ENCODE results near the gene IL4I1. TPM values are rescaled to one million over a fixed set of nuclear protein-coding genes. Genes with fewer than 3 reads are reported as not detected.
A peak's percentile ranks its signal among the peaks of the same experiment; 100 is the strongest.
"Not testable (repeated sequence)": the region's sequence is repeated elsewhere in the genome, so short reads cannot be mapped to it uniquely, and the experiment has no call there.

The IL4I1 gene, protein sequence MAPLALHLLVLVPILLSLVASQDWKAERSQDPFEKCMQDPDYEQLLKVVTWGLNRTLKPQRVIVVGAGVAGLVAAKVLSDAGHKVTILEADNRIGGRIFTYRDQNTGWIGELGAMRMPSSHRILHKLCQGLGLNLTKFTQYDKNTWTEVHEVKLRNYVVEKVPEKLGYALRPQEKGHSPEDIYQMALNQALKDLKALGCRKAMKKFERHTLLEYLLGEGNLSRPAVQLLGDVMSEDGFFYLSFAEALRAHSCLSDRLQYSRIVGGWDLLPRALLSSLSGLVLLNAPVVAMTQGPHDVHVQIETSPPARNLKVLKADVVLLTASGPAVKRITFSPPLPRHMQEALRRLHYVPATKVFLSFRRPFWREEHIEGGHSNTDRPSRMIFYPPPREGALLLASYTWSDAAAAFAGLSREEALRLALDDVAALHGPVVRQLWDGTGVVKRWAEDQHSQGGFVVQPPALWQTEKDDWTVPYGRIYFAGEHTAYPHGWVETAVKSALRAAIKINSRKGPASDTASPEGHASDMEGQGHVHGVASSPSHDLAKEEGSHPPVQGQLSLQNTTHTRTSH
- under 1 TPM; 0.34 to 0.38 TPM for total RNA-seq
- long read RNA-seq, result 0 reads

DNA sequence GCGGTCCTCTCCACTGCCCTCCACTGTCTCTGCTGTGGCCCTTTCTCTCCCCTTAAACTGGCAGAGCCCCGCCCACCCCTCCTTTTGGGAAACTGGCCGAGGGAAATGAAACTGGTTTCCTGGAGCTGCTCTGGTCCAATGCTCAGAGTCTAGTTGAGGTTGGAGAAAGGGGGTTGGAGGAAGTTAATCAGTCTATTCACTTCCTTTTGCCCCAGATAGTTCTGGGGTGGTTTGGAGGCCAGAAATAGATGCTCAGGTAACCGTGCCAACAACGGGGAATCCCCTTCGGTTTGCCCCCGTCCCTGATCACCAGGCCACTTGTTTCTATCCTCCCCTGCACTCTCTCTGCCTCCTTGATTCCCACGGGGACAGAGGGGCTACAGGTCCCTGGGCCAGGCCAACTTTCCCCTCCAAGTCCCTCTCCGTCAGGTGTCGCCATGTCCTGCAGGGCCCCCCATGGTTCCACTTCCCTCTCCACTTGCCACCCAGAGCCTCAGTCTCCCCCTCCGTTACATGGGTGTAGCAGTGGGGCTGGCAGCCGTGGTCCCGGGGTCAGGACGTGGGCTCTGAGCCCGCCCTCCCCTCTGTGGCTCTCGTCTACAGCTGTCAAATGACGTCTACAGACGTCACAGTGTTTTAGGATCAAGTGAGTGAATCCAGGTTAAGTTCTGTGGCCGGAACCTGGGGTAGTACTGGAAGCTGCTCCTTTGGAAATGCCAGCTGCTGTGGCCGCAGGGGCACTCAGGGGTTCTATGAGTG, at the start of gene IL4I1:
Gene IL4I1, minus strand, starts transcription at position 25 of the 759 bp plus-strand sequence. CDS start 727 bp downstream, outside the sequence.
- peak; percentile 45 to 49 for ATAC-seq
- DNase-seq, result no peak
- intact Hi-C loops (cut with DNase I), result no loop called here

DNA sequence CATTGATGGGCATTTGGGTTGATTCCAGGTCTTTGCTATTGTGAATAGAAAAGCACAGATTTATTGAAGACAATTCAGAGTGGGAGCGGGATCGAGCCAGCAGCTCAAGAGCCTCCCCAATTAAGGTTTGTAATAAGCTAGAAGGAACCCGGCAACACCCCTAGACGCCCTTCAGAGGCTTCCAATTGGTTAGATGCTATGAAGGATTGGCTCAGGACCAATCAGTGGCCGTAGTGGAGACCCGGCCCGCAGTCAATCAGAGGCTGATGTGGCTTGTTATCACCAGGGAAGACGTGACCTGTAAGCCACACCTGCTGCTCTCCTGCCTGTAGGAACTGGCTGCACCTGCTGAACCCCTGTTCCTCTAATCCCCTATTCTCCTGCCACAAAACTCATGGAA, 49.7 kb upstream of the IL4I1 start:
- no peak for ATAC-seq
- intact Hi-C loops (cut with DNase I), result no loop called here
- no peak for DNase-seq

DNA sequence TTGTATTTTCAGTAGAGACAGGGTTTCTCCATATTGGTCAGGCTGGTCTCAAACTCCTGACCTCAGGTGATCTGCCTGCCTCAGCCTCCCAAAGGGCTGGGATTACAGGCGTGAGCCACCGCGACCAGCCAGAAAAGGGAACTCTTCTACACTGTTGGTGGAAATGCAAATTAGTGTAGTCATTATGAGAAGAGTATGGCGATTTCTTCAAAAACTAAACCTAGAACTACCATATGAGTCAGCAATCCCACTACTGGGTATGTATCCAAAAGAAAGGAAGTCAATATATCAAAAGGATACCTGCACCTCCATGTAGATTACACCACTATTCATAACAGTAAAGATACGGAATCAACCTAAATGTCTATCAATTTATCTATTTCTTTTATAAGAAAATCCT, 47.9 kb upstream of the IL4I1 start:
- ATAC-seq; DNase-seq; intact Hi-C loops (cut with DNase I): not testable (repeated sequence)

DNA sequence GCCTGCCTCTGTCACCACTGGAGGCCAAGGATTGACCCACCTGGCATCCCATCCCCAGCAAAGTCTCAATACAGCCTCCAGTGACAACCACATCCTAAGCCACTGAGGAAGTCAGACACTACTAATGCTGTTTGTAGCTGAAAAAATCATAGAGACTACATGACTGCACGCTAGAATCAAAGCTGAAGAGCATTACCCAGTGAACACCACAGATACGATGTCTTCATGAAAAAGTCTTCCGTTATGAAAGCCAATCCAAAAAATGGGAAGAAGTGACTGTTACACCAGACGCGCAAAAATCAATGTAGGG, 43.8 kb upstream of the IL4I1 start:
- no peak for DNase-seq
- intact Hi-C loops (cut with DNase I), result no loop called here
- ATAC-seq, result no peak

DNA sequence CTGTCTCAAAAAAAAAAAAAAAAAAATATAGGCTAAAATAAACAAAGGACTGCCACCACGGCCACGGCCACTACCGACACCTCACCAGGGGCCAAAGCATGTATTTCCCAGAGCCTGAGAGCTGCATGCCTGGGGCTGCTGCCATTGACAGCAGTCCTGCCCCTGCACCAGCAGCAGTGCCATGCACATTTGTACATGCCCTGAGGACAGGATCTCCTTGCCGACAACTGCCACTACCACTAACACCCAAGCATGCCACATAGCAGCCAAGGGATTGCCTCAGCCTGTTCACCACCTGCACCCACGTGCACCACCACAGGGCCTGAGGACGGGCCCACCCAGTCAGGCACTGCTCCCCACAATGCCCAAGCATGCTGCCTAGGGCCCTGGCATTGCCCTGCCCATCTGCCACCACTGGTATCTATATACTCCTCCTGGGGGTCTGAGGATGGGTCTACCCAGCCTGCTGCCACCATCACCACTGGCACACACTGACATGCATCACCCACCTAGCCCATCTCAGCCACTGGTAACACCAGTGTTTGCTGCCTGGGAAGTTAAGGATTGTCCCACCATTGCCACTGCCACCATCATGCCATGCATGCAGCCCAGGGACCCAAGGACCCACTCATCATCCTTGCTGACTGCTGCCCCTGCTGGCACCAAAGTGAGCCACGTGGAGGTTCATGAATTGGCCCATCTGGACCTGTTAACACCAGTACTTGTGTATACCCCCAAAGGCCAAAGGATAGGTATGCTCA, 43.2 kb upstream of the IL4I1 start:
- ATAC-seq (no peak), DNase-seq (no peak)
- intact Hi-C loops (cut with DNase I), result no loop called here

DNA sequence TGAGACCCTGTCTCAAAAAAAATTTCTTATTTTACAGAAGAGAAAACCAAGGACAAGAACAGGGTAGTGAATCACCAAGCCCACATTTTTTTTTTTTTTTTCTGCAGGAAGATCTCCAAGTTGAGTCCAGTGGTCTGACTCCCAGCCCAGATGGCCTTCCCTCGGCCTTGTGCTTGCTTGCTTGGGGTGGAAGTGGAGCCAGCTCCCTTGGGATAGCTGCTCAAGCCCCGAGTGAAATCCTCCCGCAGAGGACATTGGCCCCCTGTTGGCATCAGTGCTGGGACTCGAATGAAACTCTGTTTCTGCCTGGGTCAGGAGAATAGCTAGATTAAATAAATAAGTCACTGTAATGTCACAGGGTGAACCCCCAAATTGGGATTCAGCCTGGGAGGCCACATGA, 42.0 kb upstream of the IL4I1 start:
- ATAC-seq (no peak), DNase-seq (no peak)
- intact Hi-C loops (cut with DNase I), result no loop called here

DNA sequence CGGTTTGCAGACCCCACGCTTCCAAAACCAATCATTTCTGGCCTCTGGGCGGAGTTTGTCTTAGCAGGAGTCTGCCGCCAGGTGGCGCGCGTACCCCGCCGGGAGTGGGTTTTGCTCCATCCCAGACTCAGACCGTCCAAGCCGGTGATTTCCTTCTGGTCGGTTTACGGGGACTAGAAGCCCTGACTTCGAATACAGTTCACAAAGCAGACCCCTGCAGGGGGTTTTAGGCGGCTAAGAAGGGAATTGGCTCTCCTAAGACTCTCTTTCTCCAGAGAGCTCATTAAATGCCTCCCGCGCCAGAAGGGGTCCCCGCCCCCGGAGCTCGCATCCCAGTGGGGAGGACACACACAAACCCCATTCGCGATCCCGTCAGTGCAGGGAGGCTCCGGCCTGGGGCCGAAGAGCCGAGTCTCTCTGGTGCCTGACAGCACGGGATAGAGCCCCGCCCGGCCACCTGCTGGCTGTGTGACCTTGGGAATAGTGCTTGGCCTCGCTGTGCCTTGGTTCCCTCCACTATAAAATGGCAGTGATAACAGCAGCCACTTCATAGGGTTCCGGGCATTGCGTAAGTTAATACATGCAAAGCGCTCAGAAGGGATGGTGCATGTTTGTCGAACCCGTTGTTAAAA, 41.2 kb upstream of the IL4I1 start:
- peak; percentile 82 for DNase-seq
- ATAC-seq, result peak; percentile 92
- intact Hi-C loops (cut with DNase I), result loop anchor here (1.0 to 2.0 kb wide), 2 partner anchors 45 kb away; no protein-coding TSS in a partner anchor

DNA sequence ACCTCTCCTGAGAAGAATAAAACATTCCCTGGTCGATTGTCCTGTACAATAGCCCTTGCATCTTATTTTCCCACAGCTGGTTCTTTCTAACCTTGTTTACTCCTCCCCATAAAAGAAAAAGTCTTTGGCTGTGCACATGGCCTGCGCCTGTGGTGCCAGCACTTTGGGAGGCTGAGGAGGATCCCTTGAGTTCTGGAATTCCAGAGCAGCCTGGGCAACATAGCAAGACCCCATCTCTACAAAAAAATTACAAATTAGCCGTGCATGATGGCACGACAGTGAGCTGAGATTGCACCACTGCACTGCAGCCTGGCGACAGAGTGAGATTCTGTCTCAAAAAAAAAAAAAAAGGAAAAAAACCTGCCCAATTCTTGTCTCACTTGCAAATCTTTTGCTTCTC, 39.9 kb upstream of the IL4I1 start:
- intact Hi-C loops (cut with DNase I), result loop anchor here in 1 of 2 donors (2.0 kb wide), 1 partner anchor 46 kb away; no protein-coding TSS in a partner anchor
- DNase-seq (no peak), ATAC-seq (no peak)

DNA sequence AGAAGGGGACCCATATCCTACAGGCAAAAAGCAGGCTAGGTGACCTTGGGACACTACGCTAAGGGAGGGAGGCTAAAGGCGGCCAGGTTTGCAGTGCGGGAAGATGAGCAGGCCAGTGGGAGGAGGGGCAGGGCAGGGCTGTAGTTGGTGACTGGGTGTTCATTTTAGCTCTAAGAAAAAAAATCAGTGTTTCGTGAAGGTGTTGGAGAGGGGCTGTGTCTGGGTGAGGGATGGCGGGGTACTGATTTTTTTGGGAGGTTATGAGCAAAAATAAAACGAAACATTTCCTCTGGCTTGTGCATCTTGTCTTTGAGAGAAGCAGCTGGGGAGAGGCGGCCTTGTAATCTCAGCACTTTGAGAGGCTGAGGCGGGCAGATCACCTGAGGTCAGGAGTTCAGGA, 37.0 kb upstream of the IL4I1 start:
- ATAC-seq (no peak), DNase-seq (no peak)
- intact Hi-C loops (cut with DNase I), result no loop called here

DNA sequence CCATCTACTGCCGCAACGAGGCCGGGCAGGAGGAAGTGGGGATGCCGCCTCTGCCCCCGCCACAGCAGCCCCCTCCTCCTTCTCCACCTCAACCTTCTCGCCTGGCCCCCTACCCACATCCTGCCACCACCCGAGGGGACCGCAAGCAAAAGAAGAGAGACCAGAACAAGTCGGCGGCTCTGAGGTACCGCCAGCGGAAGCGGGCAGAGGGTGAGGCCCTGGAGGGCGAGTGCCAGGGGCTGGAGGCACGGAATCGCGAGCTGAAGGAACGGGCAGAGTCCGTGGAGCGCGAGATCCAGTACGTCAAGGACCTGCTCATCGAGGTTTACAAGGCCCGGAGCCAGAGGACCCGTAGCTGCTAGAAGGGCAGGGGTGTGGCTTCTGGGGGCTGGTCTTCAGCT, 36.0 kb upstream of the IL4I1 start:
- no peak for ATAC-seq
- intact Hi-C loops (cut with DNase I), result no loop called here
- DNase-seq, result no peak

DNA sequence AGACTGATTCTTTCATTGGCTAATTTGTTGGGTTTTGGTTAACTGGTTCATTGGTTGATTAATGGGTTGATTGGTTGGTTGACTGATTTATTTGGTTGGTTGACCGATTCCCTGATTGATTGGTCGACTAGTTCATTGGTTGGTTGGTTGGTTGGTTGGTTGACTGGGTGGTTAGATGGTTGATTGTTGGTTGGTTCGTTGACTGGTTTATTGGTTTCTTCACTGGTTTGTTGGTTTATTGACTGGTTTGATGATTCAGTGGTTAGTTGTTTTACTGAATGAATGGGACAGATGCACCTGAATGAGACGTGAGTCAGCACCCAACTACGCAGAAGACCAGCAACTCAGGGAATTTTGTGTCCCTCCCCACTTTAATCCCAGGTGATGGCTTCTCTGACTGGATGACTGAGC, 35.4 kb upstream of the IL4I1 start:
- ATAC-seq, result no peak
- intact Hi-C loops (cut with DNase I), result no loop called here
- no peak for DNase-seq

DNA sequence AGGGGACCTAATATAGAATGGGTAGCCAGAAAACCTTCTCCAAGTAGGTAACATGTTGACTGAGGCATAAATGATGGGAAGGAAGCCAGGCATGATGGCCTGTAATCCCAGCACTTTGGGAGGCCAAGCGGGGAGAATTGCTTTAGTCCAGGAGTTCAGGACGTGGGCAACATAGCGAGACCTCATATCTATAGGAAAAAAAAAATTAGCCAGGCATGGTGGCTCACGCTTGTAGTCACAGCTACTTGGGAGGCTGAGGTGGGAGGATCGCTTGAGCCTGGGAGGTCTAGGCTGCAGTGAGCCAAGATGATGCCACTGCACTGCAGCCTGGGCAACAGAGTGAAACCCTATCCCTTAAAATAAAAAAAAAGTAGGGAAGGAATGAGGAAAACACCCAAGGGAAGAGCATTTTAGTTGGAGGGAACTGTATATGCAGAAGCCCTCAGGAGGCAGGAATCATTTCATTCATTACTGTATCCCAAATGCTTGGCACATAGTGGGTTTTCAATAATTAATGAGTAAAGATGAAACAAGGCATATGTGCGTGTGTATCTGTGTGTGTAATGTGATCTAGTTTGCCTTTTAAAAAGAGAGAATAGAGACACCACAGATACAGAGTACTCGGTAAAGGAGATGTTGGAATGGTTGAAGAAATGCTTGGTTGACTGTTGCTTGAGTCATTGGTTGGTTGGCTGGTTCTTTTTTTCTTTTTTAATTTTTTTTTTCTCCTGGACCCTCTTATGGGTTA, 34.8 kb upstream of the IL4I1 start:
- intact Hi-C loops (cut with DNase I), result no loop called here

DNA sequence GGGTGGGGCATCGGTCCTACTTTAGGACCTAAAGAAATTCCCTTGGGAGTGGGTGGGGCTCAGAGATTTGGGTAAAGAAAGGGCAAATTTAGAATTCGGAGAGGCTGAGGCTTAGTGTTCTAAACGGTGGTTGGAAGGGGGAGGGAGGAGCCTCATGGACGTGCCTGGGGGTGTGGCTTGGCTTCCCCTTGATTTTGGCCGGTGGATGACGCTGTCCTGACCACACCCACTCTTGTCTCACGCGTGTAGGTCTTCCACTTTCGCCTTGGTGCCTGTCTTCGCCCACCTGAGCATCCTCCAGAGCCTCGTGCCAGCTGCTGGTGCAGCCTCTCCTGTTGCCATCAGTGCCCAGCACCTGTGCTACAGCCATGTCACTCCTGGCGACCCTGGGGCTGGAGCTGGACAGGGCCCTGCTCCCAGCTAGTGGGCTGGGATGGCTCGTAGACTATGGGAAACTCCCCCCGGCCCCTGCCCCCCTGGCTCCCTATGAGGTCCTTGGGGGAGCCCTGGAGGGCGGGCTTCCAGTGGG, 33.9 kb upstream of the IL4I1 start:
- intact Hi-C loops (cut with DNase I), result no loop called here
- ATAC-seq (peak in 1 of 2 donors; percentile 7), DNase-seq (peak; percentile 68)

More for the DNA sequence above, 34.8 kb upstream of the IL4I1 start:
- no peak for DNase-seq
- no peak for ATAC-seq

DNA sequence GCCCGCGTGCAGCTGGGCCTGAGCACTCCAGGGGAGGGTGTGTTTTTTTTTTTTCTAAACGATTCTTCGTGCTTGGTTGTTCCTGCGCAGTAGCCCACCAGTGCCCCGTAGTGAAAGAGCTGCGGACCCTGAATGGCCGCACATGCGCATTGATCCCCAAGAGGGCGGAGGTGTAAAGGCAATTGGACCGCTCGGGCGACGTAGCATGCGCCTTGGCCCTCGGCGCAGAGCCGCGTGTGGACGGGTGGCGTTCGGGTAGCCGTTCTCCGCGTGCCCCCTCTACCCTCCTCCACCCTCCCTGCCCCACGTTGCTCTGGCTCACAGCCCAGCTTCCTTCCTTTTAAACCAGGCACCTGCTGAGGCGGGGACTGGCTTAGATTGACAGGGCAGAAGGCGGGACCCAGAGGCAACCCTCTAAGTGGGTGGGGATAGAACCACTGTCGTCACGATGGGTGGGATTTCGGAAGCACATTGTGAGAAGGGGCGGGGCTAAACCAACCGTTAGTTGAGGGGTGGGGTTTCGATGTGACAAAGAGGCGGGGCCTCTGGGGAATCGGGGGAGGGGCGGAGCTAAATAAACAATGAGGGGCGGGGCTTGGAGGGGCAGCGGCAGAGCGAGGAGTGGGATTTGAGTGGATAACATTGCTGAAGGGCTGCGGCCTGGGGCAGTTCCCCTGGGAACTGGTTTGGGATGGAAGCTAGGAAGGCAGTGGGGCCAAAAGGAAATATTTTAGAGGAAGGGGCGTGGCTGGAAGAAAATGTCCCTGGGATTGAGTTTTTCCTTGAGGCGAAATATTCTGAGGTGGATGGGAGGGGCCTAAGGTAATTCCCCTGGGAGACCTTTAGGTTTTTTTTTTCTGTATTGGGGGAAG, 33.2 kb upstream of the IL4I1 start:
- intact Hi-C loops (cut with DNase I), result no loop called here
- ATAC-seq, result peak; percentile 91 to 94
- peak; percentile 96 for DNase-seq

DNA sequence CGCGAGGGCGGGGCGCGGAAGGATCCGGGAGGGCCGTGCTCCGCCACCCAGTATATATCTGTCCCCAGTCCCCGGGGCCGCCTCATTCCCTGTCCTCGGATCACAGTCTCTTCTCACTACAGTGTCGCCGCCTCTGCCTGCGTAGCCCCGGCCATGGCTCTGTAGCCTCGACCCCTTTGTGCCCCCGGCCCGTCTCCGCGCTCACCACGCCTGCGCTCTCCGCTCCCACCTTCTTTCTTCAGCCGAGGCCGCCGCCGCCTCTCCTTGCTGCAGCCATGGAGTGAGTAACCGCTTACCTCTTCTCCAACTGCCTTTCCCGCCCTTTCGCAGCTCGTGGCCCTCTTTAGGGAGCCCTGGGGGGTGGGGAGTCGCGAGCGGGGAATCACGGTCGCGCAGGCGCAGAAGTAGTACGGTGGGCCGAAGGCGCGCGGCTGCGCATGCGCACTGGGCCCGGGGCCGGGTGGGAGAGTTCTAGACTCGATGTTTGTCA, 32.5 kb upstream of the IL4I1 start, which contains the start of the genes ATF5 and NUP62:
Gene ATF5, plus strand, starts transcription at position 85 of the 490 bp plus-strand sequence. CDS start 1,646 bp downstream, outside the sequence.
Gene NUP62, minus strand, starts transcription at position 384 of the 490 bp plus-strand sequence. CDS start 19,697 bp downstream, outside the sequence.
- DNase-seq (peak; percentile 93), ATAC-seq (peak; percentile 79)
- intact Hi-C loops (cut with DNase I), result no loop called here

DNA sequence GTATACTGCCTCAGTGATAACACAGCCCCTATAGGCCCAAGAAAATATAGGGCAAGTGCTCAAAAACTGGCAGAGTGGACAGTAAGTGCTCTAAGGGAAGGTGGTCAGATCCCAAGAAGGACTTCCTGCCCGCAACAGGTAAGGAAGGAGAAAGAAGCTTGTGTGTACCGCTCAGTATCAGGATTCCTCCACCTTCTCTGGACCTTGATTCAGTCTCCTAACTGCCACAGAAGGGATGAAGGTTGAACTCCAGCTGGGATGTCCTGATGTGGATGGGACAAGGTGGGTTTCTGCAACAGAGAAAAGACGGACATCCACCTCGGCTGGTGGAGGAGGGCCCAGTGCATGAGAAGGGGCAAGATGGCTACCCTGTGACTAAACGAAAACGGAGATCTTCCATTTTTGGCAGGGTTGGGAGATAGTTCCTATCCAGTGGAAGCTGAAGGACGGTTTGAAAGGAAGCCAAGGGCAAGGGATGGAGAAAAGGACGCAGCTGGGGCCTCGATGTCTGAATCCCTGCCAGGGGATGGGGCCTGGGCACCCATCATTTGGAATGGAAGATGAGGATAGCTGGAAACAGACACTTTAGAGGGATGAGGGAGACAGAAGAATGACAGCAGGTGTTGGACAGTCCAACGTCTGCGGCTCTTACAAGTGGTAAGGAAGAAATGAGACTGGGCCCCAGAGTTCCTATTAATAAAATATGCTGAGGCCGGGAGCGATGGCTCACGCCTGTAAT, 31.0 kb upstream of the IL4I1 start:
- intact Hi-C loops (cut with DNase I), result no loop called here
- DNase-seq (no peak), ATAC-seq (no peak)

Data from left cardiac atrium (tissue), 4 donors.